ENCODE results near the gene FDX2.

FDX2 gene

DNA sequence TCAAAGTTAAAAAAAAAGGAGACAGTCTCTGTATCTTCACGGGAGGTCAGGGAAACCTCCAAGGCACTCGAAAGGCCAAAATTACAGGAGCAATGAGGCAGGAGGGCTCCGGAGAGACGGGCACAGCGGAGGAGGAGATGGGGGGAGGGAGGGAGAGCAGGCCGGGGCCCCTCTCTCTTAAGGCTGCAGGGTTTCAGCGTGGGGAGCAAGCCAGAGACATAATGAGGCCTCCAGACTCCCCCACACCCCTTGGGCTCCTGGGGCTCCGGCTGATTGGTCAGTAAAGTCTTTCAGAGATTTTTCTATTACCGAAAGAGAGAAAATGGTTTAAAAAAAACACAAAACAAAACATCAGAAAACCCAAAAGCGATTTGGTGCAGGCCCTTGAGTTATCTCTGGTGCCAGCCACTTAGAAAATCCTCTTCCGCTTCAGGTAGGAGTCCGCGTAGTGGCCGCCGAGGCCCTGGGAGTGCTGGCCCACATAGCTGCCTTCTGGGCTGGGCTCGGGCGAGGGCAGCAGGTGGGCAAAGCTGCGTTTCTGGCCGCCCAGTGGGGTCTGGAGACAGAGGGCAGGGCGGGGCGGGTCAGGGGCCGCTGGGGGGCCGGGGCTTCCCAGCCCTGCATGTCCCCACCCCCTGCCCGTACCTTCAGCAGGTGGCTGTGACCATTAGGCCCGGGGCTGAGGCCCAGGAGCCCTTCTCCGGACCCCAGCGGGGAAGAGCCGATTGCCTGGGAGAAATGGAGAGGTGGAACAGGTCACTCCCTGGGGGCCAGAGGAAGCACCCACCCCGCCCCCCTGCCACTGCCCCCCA, 1.4 kb upstream of the FDX2 start:
- H3K4me3 ChIP-seq (ENCODE audit: low read depth, low read length), result no peak overlapping the region
- H3K36me3 ChIP-seq (replicated peaks), result peaks cover 42% of the 10 kb centered on the region
- no peak overlapping the region for H3K27ac ChIP-seq
- DNase-seq, result no peak
- TF ChIP-seq, protein P1, sequence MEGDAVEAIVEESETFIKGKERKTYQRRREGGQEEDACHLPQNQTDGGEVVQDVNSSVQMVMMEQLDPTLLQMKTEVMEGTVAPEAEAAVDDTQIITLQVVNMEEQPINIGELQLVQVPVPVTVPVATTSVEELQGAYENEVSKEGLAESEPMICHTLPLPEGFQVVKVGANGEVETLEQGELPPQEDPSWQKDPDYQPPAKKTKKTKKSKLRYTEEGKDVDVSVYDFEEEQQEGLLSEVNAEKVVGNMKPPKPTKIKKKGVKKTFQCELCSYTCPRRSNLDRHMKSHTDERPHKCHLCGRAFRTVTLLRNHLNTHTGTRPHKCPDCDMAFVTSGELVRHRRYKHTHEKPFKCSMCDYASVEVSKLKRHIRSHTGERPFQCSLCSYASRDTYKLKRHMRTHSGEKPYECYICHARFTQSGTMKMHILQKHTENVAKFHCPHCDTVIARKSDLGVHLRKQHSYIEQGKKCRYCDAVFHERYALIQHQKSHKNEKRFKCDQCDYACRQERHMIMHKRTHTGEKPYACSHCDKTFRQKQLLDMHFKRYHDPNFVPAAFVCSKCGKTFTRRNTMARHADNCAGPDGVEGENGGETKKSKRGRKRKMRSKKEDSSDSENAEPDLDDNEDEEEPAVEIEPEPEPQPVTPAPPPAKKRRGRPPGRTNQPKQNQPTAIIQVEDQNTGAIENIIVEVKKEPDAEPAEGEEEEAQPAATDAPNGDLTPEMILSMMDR (IDR thresholded peaks at IDR 0.05; ENCODE audit: low read depth, low read length, missing control alignments), result no peak
- H3K27me3 ChIP-seq (replicated peaks), result no peaks in the 10 kb centered on the region
- in situ Hi-C loops (cut with HindIII; ENCODE audit: low pct_ligation_motif_present, low sequenced_read_pairs), result no loop called here

DNA sequence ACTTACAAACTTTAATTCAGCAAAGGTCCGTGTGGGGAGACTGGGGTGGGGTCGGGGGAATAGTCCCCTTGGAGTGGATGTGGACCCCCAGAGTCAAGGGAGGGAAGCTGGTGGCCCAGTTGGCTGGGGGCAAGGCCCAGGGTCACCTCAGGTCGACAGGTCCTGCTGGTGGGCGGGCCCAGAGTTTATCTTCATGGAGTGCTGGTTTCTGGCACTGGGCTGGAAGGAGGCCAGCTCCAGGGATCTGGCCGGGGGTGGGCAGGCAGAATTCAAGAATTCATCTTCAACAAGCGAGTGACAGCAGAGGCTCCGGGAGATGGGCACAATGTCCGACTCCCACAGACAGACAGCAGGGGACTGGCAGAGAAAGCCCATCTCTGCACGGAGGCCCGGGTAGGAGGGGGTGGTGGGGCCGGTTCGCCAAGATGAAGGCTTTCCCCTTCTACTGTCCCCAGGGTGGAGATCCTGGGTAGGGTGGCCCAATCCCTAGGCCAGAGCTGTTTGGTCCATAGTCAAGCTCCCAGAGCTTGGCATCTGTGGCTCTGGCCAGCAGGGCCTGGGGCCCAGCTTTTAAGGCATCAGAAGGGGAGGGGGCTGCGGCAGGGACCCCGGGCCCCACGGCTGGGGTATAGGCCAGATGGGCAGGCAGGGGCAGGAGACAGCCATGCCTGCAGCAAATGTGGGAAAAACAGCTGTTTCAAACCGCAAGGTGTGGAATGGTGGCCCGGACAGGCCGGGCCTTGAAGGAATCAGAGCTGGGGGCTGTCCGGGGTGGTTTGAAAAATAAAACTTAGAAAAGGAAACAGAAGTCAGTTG, 622 bp upstream of the FDX2 start:
- H3K27ac ChIP-seq, result no peak overlapping the region
- TF ChIP-seq, protein P1 (IDR thresholded peaks at IDR 0.05; ENCODE audit: low read depth, low read length, missing control alignments), result no peak
- peaks cover 35% of the 10 kb centered on the region for H3K36me3 ChIP-seq (replicated peaks)
- H3K4me3 ChIP-seq (ENCODE audit: low read depth, low read length), result peak overlapping the region; percentile 83
- in situ Hi-C loops (cut with HindIII; ENCODE audit: low pct_ligation_motif_present, low sequenced_read_pairs), result no loop called here
- H3K27me3 ChIP-seq (replicated peaks), result no peaks in the 10 kb centered on the region
- no peak for DNase-seq

DNA sequence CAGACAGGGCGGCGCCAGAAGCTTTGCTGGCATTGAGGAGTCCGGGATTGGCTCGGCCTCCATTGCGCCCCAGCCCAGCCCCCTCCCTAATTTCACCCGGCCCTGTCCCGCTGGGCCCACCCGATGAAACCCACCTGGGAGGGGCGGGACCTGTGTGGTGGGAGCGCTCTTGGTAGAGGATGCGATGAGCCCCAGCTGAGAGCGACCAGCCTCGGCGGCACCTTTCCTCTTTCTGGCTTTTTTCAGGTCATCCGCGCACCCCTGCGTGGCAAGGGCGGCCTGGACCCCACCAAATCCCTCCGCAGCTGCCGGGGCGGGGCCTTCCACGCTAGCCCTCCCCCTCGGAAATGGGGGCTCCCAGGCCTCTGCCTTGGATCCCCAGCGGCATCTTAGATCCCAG, 6.4 kb downstream of the FDX2 start, which contains the start of gene ZGLP1:
TSS of gene ZGLP1 (minus strand) at position 393 of the 400 bp plus-strand sequence.
- DNase-seq, result no peak
- in situ Hi-C loops (cut with HindIII; ENCODE audit: low pct_ligation_motif_present, low sequenced_read_pairs), result no loop called here
- H3K36me3 ChIP-seq (replicated peaks), result peaks cover 5% of the 10 kb centered on the region
- TF ChIP-seq, protein P1 (IDR thresholded peaks at IDR 0.05; ENCODE audit: low read depth, low read length, missing control alignments), result no peak
- no peaks in the 10 kb centered on the region for H3K27me3 ChIP-seq (replicated peaks)
- no peak within 1 kb of the TSS for H3K27ac ChIP-seq
- H3K4me3 ChIP-seq (ENCODE audit: low read depth, low read length), result no peak within 1 kb of the TSS

DNA sequence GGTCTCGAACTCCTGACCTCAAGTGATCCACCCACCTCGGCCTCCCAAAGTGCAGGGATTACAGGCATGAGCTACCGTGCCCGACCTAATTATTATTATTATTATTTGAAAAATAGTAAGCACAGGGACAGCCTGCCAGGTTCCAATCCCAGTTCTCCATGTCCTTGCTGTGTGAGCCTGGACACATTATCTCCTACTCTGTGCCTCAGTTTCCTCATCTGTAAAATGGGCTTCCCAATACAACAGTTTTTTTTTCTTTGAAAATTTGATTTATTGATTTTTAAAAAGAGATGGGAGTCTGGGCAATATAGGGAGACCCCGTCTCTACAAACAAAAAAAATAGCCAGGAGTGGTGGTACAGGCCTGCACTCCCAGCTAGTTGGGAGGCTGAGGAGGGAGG, 9.5 kb downstream of the FDX2 start:
- no peak for DNase-seq
- Histone ChIP-seq H3K36me3 (replicated peaks) (peaks cover 5% of the 10 kb centered on the region), H3K27ac (no peak overlapping the region), H3K4me3 (ENCODE audit: low read depth, low read length) (no peak overlapping the region), H3K27me3 (replicated peaks) (no peaks in the 10 kb centered on the region)
- in situ Hi-C loops (cut with HindIII; ENCODE audit: low pct_ligation_motif_present, low sequenced_read_pairs), result no loop called here
- TF ChIP-seq, protein P1 (IDR thresholded peaks at IDR 0.05; ENCODE audit: low read depth, low read length, missing control alignments), result no peak

DNA sequence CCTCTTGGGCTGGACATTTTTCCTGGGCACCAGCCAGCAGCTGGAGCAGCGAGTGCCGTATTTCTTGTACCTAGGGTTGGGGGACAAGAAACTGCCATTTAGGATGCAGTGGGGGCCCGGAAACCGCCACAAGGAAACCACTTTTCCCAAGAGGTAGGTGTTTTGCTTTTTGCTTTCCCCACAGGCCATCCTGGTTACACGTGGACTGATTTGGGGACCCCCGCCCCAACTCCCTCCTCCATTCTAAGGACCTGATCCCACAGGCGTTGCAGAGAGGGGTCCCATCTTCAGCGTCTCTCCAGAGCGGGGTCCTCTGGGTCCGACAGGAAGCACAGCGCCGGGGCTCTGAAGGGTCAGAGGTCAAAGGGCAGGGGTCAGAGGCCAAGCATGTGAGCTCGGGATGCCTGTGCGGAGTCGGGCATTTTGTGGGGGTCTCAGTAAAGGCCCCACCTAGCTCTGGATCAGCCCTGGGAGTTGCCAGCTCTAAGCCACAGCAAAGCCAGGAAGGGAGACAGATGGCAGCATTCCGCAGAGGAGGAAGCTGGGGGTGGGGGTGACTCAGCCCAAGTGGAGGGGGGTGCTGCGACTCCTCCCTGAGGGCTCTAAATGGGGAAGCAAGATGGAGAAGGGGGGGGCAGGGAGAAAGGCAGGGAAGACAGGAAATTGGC, 10.5 kb downstream of the FDX2 start:
- in situ Hi-C loops (cut with HindIII; ENCODE audit: low pct_ligation_motif_present, low sequenced_read_pairs), result no loop called here
- H3K27ac ChIP-seq, result no peak overlapping the region
- no peak overlapping the region for H3K4me3 ChIP-seq (ENCODE audit: low read depth, low read length)
- H3K36me3 ChIP-seq (replicated peaks), result peaks cover 4% of the 10 kb centered on the region
- no peaks in the 10 kb centered on the region for H3K27me3 ChIP-seq (replicated peaks)
- TF ChIP-seq, protein P1 (IDR thresholded peaks at IDR 0.05; ENCODE audit: low read depth, low read length, missing control alignments), result no peak
- DNase-seq, result peak; percentile 40
